Naive B cell (primary cell): ENCODE data around the gene DMTF1. TPM values are rescaled to one million over a fixed set of nuclear protein-coding genes. Genes with fewer than 3 reads are reported as not detected.
A peak's percentile ranks its signal among the peaks of the same experiment; 100 is the strongest.

Experiments
- ATAC-seq, 2 donors: fragments of 150-1000 bp; cut with Tn5 transposase; 2 replicates each; pipeline ENCODE4 v1.10.0; 2021; ENCODE audit warnings: low read depth in 2 of 2, mild to moderate bottlenecking in 2 of 2, moderate library complexity in 2 of 2
- DNase-seq: peaks from one replicate; pipeline ENCODE4 v3.0.0; 2022
- H3K27ac Mint-ChIP-seq, 6 donors: one replicate each; pipeline ENCODE4 v1.8.0; 2020 to 2022; ENCODE audit warnings: mild to moderate bottlenecking in 6 of 6, mixed read lengths in 6 of 6, moderate library complexity in 5 of 6, inconsistent platforms in 2 of 6
- H3K27me3 Mint-ChIP-seq, 3 donors: one replicate each; pipeline ENCODE4 v1.8.0; 2021 to 2022; ENCODE audit warnings: mixed read lengths in 3 of 3, mild to moderate bottlenecking in 1 of 3
- H3K36me3 Mint-ChIP-seq, 2 donors: one replicate each; pipeline ENCODE4 v1.8.0; 2020 to 2022; ENCODE audit warnings: mixed read lengths in 2 of 2, inconsistent platforms in 1 of 2, mild to moderate bottlenecking in 1 of 2
- H3K4me1 Mint-ChIP-seq, 3 donors: one replicate each; pipeline ENCODE4 v1.8.0; 2020 to 2022; ENCODE audit warnings: mixed read lengths in 3 of 3, inconsistent platforms in 1 of 3, mild to moderate bottlenecking in 1 of 3, moderate library complexity in 1 of 3
- H3K4me3 Mint-ChIP-seq, 8 donors: one replicate each; pipeline ENCODE4 v1.8.0; 2020 to 2022; ENCODE audit warnings: mild to moderate bottlenecking in 8 of 8, mixed read lengths in 8 of 8, moderate library complexity in 8 of 8, inconsistent platforms in 2 of 8
- H3K9me3 Mint-ChIP-seq, 7 donors: one replicate each; pipeline ENCODE4 v1.8.0; 2020 to 2022; ENCODE audit warnings: mixed read lengths in 7 of 7, mild to moderate bottlenecking in 5 of 7, inconsistent platforms in 2 of 7, moderate library complexity in 1 of 7
- polyA plus RNA-seq, 6 donors: library from polyadenylated mRNA; unstranded; fragments of 300-500 nt; fragmentation: Illumina TruSeq; gene quantifications; one replicate each; pipeline ENCODE4 v1.2.3, GENCODE V29; 2021; ENCODE audit warnings: low read depth in 6 of 6

Gene DMTF1
- polyA plus RNA-seq, 6 donors from 2014 or later = 25.3 to 76.6 (median 45.2) TPM

- H3K4me1 Mint-ChIP-seq = peaks cover 0 to 4% (median 0%) of the 10 kb centered on the region in 3 donors
- no peak for ATAC-seq
- peak overlapping the region in 1 of 6 donors; percentile 30 for H3K27ac Mint-ChIP-seq
- H3K9me3 Mint-ChIP-seq = no peaks in the 10 kb centered on the region
- no peaks in the 10 kb centered on the region for H3K36me3 Mint-ChIP-seq
- H3K27me3 Mint-ChIP-seq = peaks cover 4 to 8% (median 6%) of the 10 kb centered on the region in 3 donors
- no peak for DNase-seq
- no peak overlapping the region for H3K4me3 Mint-ChIP-seq
These were observed 25.2 kb upstream of the DMTF1 start for GRCh38 chr7:87127019-87127418.

GRCh38 chr7:87128861-87129267, 23.4 kb upstream of the DMTF1 start:
- H3K27me3 Mint-ChIP-seq = peaks cover 4 to 8% (median 6%) of the 10 kb centered on the region in 3 donors
- no peak overlapping the region for H3K4me3 Mint-ChIP-seq
- peaks cover 3 to 7% (median 4%) of the 10 kb centered on the region in 3 donors for H3K4me1 Mint-ChIP-seq
- H3K9me3 Mint-ChIP-seq = no peaks in the 10 kb centered on the region
- ATAC-seq (no peak), DNase-seq (no peak)
- H3K36me3 Mint-ChIP-seq = no peaks in the 10 kb centered on the region
- H3K27ac Mint-ChIP-seq = no peak overlapping the region

GRCh38 chr7:87129332-87129731, 22.9 kb upstream of the DMTF1 start:
- Mint-ChIP-seq H3K36me3 (no peaks in the 10 kb centered on the region), H3K4me3 (no peak overlapping the region), H3K27me3 (peaks cover 4 to 8% (median 6%) of the 10 kb centered on the region in 3 donors), H3K4me1 (peaks cover 6 to 9% (median 9%) of the 10 kb centered on the region in 3 donors), H3K9me3 (no peaks in the 10 kb centered on the region), H3K27ac (no peak overlapping the region)
- no peak for ATAC-seq
- DNase-seq = no peak

DNA sequence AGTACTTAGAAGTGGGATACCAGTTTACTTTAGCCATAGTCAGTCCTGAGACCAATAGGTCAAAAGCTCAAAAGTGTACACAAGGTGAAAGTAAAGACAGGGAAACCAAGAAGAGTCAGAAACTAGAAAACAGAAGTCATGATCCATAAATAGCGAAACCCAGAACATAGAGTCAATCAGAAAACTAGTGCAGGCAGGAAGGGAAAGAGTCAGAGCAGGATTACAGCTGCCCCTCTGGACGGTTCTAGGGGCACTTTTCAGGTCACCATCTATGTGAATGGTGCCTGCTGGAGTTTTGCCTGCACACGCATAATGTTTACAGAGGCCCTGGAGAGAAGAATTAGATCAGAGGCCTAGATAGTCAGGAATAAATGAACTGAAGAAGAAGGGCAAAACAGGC, 22.4 kb upstream of the DMTF1 start:
- Mint-ChIP-seq H3K27me3 (peaks cover 4 to 8% (median 6%) of the 10 kb centered on the region in 3 donors), H3K9me3 (no peaks in the 10 kb centered on the region), H3K36me3 (no peaks in the 10 kb centered on the region), H3K27ac (peak overlapping the region in 3 of 6 donors; percentile 8 to 76 (median 38)), H3K4me3 (no peak overlapping the region), H3K4me1 (peaks cover 6 to 9% (median 9%) of the 10 kb centered on the region in 3 donors)
- DNase-seq (no peak), ATAC-seq (no peak)

DNA sequence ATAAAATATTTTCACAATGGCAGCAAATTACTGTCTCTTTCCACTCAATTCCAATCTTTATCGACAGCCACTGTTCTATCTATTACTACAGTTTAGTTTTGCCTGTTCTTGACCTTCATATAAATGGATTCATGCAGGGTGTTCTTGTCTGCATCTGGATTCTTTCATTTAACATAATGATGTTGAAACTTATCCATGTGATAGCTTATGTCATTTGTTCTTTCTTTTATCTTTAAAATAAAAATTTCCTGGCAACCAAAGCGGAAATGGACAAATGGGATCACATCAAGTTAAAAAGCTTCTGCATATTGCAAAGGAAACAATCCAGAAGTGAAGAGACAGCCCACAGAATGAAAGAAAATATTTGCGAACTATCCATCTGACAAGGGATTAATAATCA, 20.5 kb upstream of the DMTF1 start:
- Mint-ChIP-seq H3K27ac (no peak overlapping the region), H3K4me1 (peaks cover 6 to 9% (median 9%) of the 10 kb centered on the region in 3 donors), H3K27me3 (peaks cover 0 to 5% (median under 1%) of the 10 kb centered on the region in 3 donors), H3K36me3 (no peaks in the 10 kb centered on the region), H3K9me3 (no peaks in the 10 kb centered on the region), H3K4me3 (no peak overlapping the region)
- DNase-seq (no peak), ATAC-seq (no peak)

DNA sequence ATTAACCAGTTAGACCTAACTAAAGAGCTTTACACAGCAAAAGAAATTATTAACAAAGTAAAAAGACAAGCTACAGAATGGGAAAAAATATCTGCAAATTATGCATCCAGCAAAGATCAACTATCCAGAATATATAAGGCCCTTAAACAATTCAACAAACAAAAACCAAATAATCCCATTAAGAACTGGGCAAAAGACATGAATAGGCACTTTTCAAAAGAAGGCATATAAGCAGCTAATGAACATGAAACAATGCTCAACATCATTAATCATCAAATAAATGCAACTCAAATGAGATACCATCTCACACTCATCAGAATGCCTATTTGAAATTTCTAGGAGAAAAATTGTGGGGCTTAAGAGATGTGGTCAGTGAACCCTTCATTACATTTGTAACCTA, 15.0 kb upstream of the DMTF1 start:
- ATAC-seq (no peak), DNase-seq (no peak)
- H3K36me3 Mint-ChIP-seq = no peaks in the 10 kb centered on the region
- peaks cover 5 to 9% (median 6%) of the 10 kb centered on the region in 3 donors for H3K4me1 Mint-ChIP-seq
- peaks cover 7 to 28% (median 8%) of the 10 kb centered on the region in 3 donors for H3K27me3 Mint-ChIP-seq
- H3K27ac Mint-ChIP-seq = no peak overlapping the region
- H3K4me3 Mint-ChIP-seq = no peak overlapping the region
- H3K9me3 Mint-ChIP-seq = peaks cover 0 to 2% (median 0%) of the 10 kb centered on the region in 7 donors

GRCh38 chr7:87139514-87139913, 12.7 kb upstream of the DMTF1 start:
- Mint-ChIP-seq H3K4me3 (no peak overlapping the region), H3K27me3 (peaks cover 7 to 28% (median 8%) of the 10 kb centered on the region in 3 donors), H3K4me1 (peaks cover 9 to 10% (median 9%) of the 10 kb centered on the region in 3 donors), H3K36me3 (no peaks in the 10 kb centered on the region), H3K9me3 (peaks cover 0 to 2% (median 0%) of the 10 kb centered on the region in 7 donors), H3K27ac (no peak overlapping the region)
- DNase-seq (no peak), ATAC-seq (no peak)

GRCh38 chr7:87140271-87140748, 11.9 kb upstream of the DMTF1 start:
- ATAC-seq = no peak
- no peaks in the 10 kb centered on the region for H3K36me3 Mint-ChIP-seq
- peaks cover 0 to 2% (median 0%) of the 10 kb centered on the region in 7 donors for H3K9me3 Mint-ChIP-seq
- H3K27ac Mint-ChIP-seq = no peak overlapping the region
- no peak overlapping the region for H3K4me3 Mint-ChIP-seq
- peaks cover 14 to 15% (median 15%) of the 10 kb centered on the region in 3 donors for H3K4me1 Mint-ChIP-seq
- H3K27me3 Mint-ChIP-seq = peaks cover 7 to 28% (median 8%) of the 10 kb centered on the region in 3 donors
- no peak for DNase-seq

DNA sequence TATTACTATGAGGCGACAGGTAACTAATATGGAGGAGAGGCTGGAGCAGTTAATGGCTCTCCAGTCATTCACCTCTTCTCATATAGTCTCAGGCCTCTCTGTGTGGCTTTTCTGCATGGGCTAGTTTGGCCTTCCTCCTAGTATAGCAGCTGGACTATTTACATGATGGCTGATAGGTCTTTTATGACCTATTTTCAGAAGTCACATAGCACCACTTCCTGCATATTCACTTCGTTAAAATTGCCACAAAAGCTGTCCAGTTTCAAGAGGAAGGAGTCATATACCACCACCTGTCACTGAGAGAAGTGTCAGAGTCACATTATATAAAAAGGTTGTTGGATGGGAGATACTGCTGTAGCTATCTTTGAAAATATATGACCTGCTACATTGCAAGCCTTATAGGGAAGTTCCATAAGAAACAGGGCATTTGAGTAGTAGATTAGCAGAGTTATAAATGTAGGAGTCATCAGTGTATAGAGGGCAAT, 8.0 kb upstream of the DMTF1 start:
- peaks cover 0 to 13% (median 4%) of the 10 kb centered on the region in 3 donors for H3K27me3 Mint-ChIP-seq
- H3K36me3 Mint-ChIP-seq = no peaks in the 10 kb centered on the region
- DNase-seq = no peak
- H3K9me3 Mint-ChIP-seq = no peaks in the 10 kb centered on the region
- H3K27ac Mint-ChIP-seq = peak overlapping the region in 3 of 6 donors; percentile 1 to 34 (median 3)
- peak; percentile 55 to 67 for ATAC-seq
- H3K4me3 Mint-ChIP-seq = no peak overlapping the region
- peaks cover 14 to 15% (median 15%) of the 10 kb centered on the region in 3 donors for H3K4me1 Mint-ChIP-seq

DNA sequence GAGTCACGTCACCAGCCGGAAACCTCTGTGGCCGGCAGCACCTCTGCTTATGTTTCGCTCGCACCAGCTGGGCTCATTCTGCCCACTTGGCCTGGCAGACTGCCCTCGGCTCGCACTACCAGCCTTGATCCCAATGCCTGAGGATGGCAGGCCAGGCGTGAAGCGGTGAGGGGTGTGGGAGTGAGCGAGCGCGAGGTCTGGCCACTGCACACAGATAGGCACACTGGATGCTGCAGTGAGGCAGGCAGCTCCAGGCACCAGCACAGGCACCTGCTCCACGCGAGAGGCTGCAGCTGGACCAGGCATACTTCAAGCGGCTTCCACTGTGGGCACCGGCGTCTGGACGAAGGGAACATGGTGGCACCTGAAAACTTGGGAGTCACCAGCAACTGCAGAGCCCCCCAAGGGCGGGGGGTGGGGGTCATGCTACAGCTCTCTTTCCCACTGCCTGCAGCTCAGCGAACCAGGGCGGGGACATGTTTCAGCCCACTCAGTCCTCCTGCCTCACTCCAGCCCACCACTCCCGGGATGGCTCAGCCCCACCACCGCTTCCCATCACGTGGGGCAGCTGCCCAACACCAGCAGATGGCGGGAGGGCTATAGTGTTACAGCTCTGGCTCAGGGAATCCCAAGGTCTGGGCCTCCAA, 5.4 kb upstream of the DMTF1 start:
- DNase-seq (no peak), ATAC-seq (no peak)
- Mint-ChIP-seq H3K27me3 (no peaks in the 10 kb centered on the region), H3K4me1 (peaks cover 15 to 21% (median 18%) of the 10 kb centered on the region in 3 donors), H3K4me3 (no peak overlapping the region), H3K36me3 (no peaks in the 10 kb centered on the region), H3K9me3 (no peaks in the 10 kb centered on the region), H3K27ac (no peak overlapping the region)

DNA sequence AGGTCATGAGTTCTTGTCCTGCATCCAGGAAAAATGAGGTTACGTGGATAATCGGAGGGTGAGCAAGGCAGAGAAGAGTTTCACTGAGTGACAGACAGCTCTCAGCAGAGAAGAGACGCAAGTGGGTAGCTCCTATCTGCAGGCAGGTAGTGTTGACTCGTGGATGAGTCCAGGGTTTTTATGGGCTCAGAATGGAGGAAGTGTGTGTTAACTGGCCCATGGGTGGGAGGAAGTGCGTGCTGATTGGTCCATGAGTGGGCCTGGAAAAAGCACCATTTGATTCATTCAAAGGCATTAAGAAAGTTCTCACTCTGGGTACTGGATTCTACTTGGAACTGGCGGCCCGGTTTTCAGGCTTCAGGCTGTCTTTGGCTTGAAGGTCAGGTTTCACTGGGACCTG, 4.8 kb upstream of the DMTF1 start:
- Mint-ChIP-seq H3K27me3 (no peaks in the 10 kb centered on the region), H3K27ac (no peak overlapping the region), H3K4me1 (peaks cover 15 to 23% (median 20%) of the 10 kb centered on the region in 3 donors), H3K36me3 (no peaks in the 10 kb centered on the region), H3K4me3 (no peak overlapping the region), H3K9me3 (no peaks in the 10 kb centered on the region)
- ATAC-seq (no peak), DNase-seq (no peak)

DNA sequence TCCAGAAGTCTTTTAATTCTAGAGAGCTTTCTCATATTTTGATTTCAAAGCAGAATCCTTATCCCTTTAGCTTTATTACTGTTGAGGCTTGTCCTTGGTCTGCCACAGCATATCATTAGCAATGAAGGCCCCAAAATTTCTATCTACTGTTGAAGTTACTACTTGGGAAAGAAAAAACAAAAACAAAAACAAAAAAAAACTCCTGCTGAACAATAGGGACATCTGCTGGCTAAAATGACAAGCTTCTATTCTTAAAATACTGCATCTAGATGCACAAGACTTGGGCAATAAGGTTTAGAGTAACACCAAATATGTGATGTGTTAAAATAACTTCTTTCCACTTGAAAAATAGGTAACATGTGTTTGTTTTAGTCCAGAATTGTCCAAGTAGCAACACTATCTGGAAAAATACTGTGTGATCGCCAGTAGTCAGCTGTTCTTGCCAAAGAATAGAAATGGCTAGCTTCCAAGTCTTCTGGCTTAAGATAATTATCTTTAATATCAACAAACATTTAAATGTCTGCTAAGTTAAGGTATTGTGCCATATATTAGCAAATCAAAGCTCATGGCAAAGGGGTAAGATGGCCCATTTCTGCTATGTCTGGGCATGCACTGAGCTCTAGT, 3.8 kb upstream of the DMTF1 start:
- DNase-seq (no peak), ATAC-seq (no peak)
- H3K4me1 Mint-ChIP-seq = peaks cover 22 to 30% (median 24%) of the 10 kb centered on the region in 3 donors
- no peak overlapping the region for H3K4me3 Mint-ChIP-seq
- H3K9me3 Mint-ChIP-seq = no peaks in the 10 kb centered on the region
- no peaks in the 10 kb centered on the region for H3K27me3 Mint-ChIP-seq
- H3K27ac Mint-ChIP-seq = no peak overlapping the region
- no peaks in the 10 kb centered on the region for H3K36me3 Mint-ChIP-seq

GRCh38 chr7:87151002-87151728, 1.1 kb upstream of the DMTF1 start:
- no peaks in the 10 kb centered on the region for H3K36me3 Mint-ChIP-seq
- H3K27me3 Mint-ChIP-seq = no peaks in the 10 kb centered on the region
- H3K4me3 Mint-ChIP-seq = peak overlapping the region; percentile 92 to 98 (median 97)
- peaks cover 23 to 33% (median 25%) of the 10 kb centered on the region in 3 donors for H3K4me1 Mint-ChIP-seq
- DNase-seq (no peak), ATAC-seq (no peak)
- H3K9me3 Mint-ChIP-seq = no peaks in the 10 kb centered on the region
- peak overlapping the region; percentile 99 to 100 (median 99) for H3K27ac Mint-ChIP-seq
